SK-N-SH (cell line): ENCODE measurements around the gene NOP9. TPM values are rescaled to one million over a fixed set of nuclear protein-coding genes. Genes with fewer than 3 reads are reported as not detected.

ENCODE experiments used
- CTCF ChIA-PET: fragments of 300-600, 350-600 bp; formaldehyde crosslinking; extraction: SDS; loops from one replicate; lab custom pipeline; 2021; lab: Yijun Ruan, JAX
- POLR2A ChIA-PET: fragments of 350-600 bp; sonication (Branson Sonifier 250); formaldehyde crosslinking; extraction: SDS; loops from one replicate; lab custom pipeline; 2020; ENCODE audit warnings: antibody characterized with exemption, inconsistent platforms; lab: Yijun Ruan, JAX
- DNase-seq: peaks from one replicate; pipeline ENCODE4 v3.0.0; 2012
- H2AFZ ChIP-seq: fragments of 200-600 bp; sonication (generic); 2 replicates; pipeline ENCODE4 v1.8.1; 2016; ENCODE audit warnings: antibody characterized with exemption, mild to moderate bottlenecking, low read depth
- H3F3A ChIP-seq: fragments of 200-600 bp; sonication (generic); replicated peaks from 2 replicates; pipeline ENCODE3; 2016; ENCODE audit warnings: antibody characterized with exemption, mild to moderate bottlenecking; ENCODE audit not compliant: insufficient read depth
- H3K27ac ChIP-seq, 2 experiments: fragments of 200-500 bp in 1 of 2; fragments of 200-600 bp in 1 of 2; sonication (Bioruptor generic) in 1 of 2; sonication (generic), shearing (Covaris generic) in 1 of 2; 2 replicates each; pipeline versions ENCODE4 v1.5.1 to v1.6.1; 2014 to 2016; ENCODE audit warnings: low read depth in 2 of 2, inconsistent platforms in 1 of 2, low read length in 1 of 2, mild to moderate bottlenecking in 1 of 2, mixed read lengths in 1 of 2
- H3K27me3 ChIP-seq: fragments of 200-600 bp; sonication (generic), shearing (Covaris generic); 2 replicates; pipeline ENCODE4 v1.6.1; 2016; ENCODE audit warnings: mixed run types; ENCODE audit not compliant: insufficient read depth
- H3K36me3 ChIP-seq, 2 experiments: fragments of 200-500 bp in 1 of 2; fragments of 200-600 bp in 1 of 2; sonication (Bioruptor generic) in 1 of 2; sonication (generic) in 1 of 2; replicated peaks in 1 of 2; 2 replicates each; pipeline versions ENCODE3 to v1.5.1; 2014 to 2016; ENCODE audit warnings: low read length in 1 of 2, mild to moderate bottlenecking in 1 of 2; ENCODE audit not compliant: insufficient read depth in 2 of 2, control insufficient read depth in 1 of 2
- H3K4me1 ChIP-seq, 2 experiments: fragments of 200-500 bp in 1 of 2; fragments of 200-600 bp in 1 of 2; sonication (Bioruptor generic) in 1 of 2; sonication (generic), shearing (Covaris generic) in 1 of 2; 2 replicates each; pipeline versions ENCODE4 v1.5.1 to v1.6.1; 2014 to 2016; ENCODE audit warnings: low read depth in 1 of 2, low read length in 1 of 2, mixed run types in 1 of 2; ENCODE audit not compliant: insufficient read depth in 2 of 2, control insufficient read depth in 1 of 2
- H3K4me2 ChIP-seq: fragments of 200-600 bp; sonication (generic), shearing (Covaris generic); 2 replicates; pipeline ENCODE4 v1.6.1; 2017; ENCODE audit warnings: mixed run types
- H3K4me3 ChIP-seq, 2 experiments: fragments of 200-500 bp in 1 of 2; fragments of 200-600 bp in 1 of 2; sonication (Bioruptor generic) in 1 of 2; sonication (generic), shearing (Covaris generic) in 1 of 2; 2 replicates each; pipeline versions ENCODE4 v1.5.1 to v1.8.1; 2014 to 2016; ENCODE audit warnings: low read depth in 2 of 2, inconsistent platforms in 1 of 2, low read length in 1 of 2, mild to moderate bottlenecking in 1 of 2, mixed read lengths in 1 of 2, moderate library complexity in 1 of 2
- H3K79me2 ChIP-seq: fragments of 200-600 bp; sonication (generic); 2 replicates; pipeline ENCODE4 v1.8.1; 2017; ENCODE audit warnings: mild to moderate bottlenecking; ENCODE audit not compliant: insufficient read depth
- H3K9ac ChIP-seq: fragments of 200-600 bp; sonication (generic); 2 replicates; pipeline ENCODE4 v1.6.1; 2017; ENCODE audit warnings: mixed run types
- H3K9me2 ChIP-seq: fragments of 200-600 bp; sonication (generic); 2 replicates; pipeline ENCODE4 v1.6.1; 2017; ENCODE audit warnings: mixed run types
- H3K9me3 ChIP-seq: fragments of 200-600 bp; sonication (generic); 2 replicates; pipeline ENCODE4 v1.6.1; 2017; ENCODE audit warnings: mixed run types, mild to moderate bottlenecking, moderate library complexity
- H4K20me1 ChIP-seq: fragments of 200-600 bp; sonication (generic); 2 replicates; pipeline ENCODE4 v1.6.1; 2017; ENCODE audit warnings: mild to moderate bottlenecking, mixed run types; ENCODE audit not compliant: insufficient read depth
- CHD2 ChIP-seq: fragments of 150-350 bp; IDR thresholded peaks from 2 replicates; pipeline ENCODE4 v1.6.1; 2018; ENCODE audit warnings: low read length; ENCODE audit not compliant: partially characterized antibody
- ELF1 ChIP-seq: IDR thresholded peaks from 2 replicates; pipeline ENCODE4 v1.4.0; 2012
- EZH2phosphoT487 ChIP-seq: fragments of 200-600 bp; sonication (generic); IDR thresholded peaks from 2 replicates; pipeline ENCODE4 v1.6.1; 2017; ENCODE audit warnings: low read depth, mixed run types, mild to moderate bottlenecking, antibody characterized with exemption, moderate library complexity, borderline replicate concordance
- FOSL2 ChIP-seq: IDR thresholded peaks from 2 replicates; pipeline ENCODE4 v1.4.0; 2012; ENCODE audit warnings: low read depth, mild to moderate bottlenecking, moderate library complexity, borderline replicate concordance
- FOXJ3 ChIP-seq: sonication (generic); formaldehyde crosslinking; IDR thresholded peaks from 2 replicates; pipeline ENCODE4 v1.5.1; 2020; ENCODE audit warnings: mild to moderate bottlenecking, missing genetic modification reagents
- FOXM1 ChIP-seq: IDR thresholded peaks from 2 replicates; pipeline ENCODE4 v1.4.0; 2012; ENCODE audit warnings: low read depth, mild to moderate bottlenecking
- GABPA ChIP-seq: IDR thresholded peaks from 2 replicates; pipeline ENCODE4 v1.4.0; 2012; ENCODE audit warnings: low read depth, mild to moderate bottlenecking
- GATA2 ChIP-seq: sonication (generic); formaldehyde crosslinking; IDR thresholded peaks from 2 replicates; pipeline ENCODE4 v1.5.0; 2020; ENCODE audit warnings: mild to moderate bottlenecking, missing genetic modification reagents
- JUND ChIP-seq: IDR thresholded peaks from 2 replicates; pipeline ENCODE4 v1.4.0; 2012
- MXI1 ChIP-seq: IDR thresholded peaks from 2 replicates; pipeline ENCODE4 v1.6.1; 2012; ENCODE audit warnings: mild to moderate bottlenecking, low read depth, low read length, improper control_type of control experiment
- NRF1 ChIP-seq: IDR thresholded peaks from 2 replicates; pipeline ENCODE4 v1.6.1; 2012; ENCODE audit warnings: low read depth, mild to moderate bottlenecking, low read length
- POLR2AphosphoS5 ChIP-seq: IDR thresholded peaks from 2 replicates; pipeline ENCODE4 v1.6.1; 2012; ENCODE audit warnings: low read depth, low read length
- RAD21 ChIP-seq: IDR thresholded peaks from 2 replicates; pipeline ENCODE4 v1.6.1; 2012; ENCODE audit warnings: mild to moderate bottlenecking, low read length
- RCOR1 ChIP-seq: fragments of 150-350 bp; IDR thresholded peaks from 2 replicates; pipeline ENCODE4 v1.6.1; 2017; ENCODE audit warnings: antibody characterized with exemption, low read length
- RFX5 ChIP-seq: IDR thresholded peaks from 2 replicates; pipeline ENCODE4 v1.6.1; 2012; ENCODE audit warnings: mild to moderate bottlenecking, improper control_type of control experiment, low read length
- RXRA ChIP-seq: IDR thresholded peaks from 2 replicates; pipeline ENCODE4 v1.4.0; 2012; ENCODE audit warnings: low read depth, mild to moderate bottlenecking, borderline replicate concordance
- SMC3 ChIP-seq: IDR thresholded peaks from 2 replicates; pipeline ENCODE4 v1.6.1; 2012; ENCODE audit warnings: low read depth, low read length, improper control_type of control experiment
- TAF1 ChIP-seq: IDR thresholded peaks from 2 replicates; pipeline ENCODE4 v1.6.1; 2012; ENCODE audit warnings: low read depth, mild to moderate bottlenecking, low read length, moderate library complexity, borderline replicate concordance
- TCF12 ChIP-seq: IDR thresholded peaks from 2 replicates; pipeline ENCODE4 v1.4.0; 2012
- TEAD4 ChIP-seq: IDR thresholded peaks from 2 replicates; pipeline ENCODE4 v1.4.0; 2012; ENCODE audit warnings: mild to moderate bottlenecking, borderline replicate concordance; ENCODE audit not compliant: insufficient read depth
- WGBS: methylation state at CpG from one replicate; pipeline ENCODE4 v1.1.6; 2017; ENCODE audit warnings: low lambda C conversion rate; 5-methylcytosine and 5-hydroxymethylcytosine counted together
- polyA plus RNA-seq, 3 experiments: library from polyadenylated mRNA; depleted of rRNA; stranded (reverse); fragments of >200 nt; gene quantifications; 2 replicates each; pipeline ENCODE4 v1.2.3, GENCODE V29; 2012
- TF ChIP-seq, protein P1 (sequence below): IDR thresholded peaks from 2 replicates; pipeline ENCODE4 v1.4.0; 2012; ENCODE audit warnings: low read depth
- TF ChIP-seq, protein P2 (sequence below): fragments of 200-600 bp; sonication (generic); IDR thresholded peaks from 2 replicates; pipeline ENCODE4 v1.6.1; 2017; ENCODE audit warnings: antibody characterized with exemption, mild to moderate bottlenecking, moderate library complexity
- TF ChIP-seq, protein P3 (sequence below): fragments of 150-350 bp; IDR thresholded peaks from 2 replicates; pipeline ENCODE4 v1.6.1; 2016; ENCODE audit warnings: mild to moderate bottlenecking, low read depth, low read length
- TF ChIP-seq, protein P4 (sequence below): IDR thresholded peaks from 2 replicates; pipeline ENCODE4 v1.4.0; 2012; ENCODE audit warnings: low read depth, borderline replicate concordance
- TF ChIP-seq, protein P5 (sequence below): IDR thresholded peaks from 2 replicates; pipeline ENCODE4 v1.6.1; 2012; ENCODE audit warnings: mild to moderate bottlenecking, low read depth, low read length, moderate library complexity

The NOP9 gene
- polyA plus RNA-seq, 1 of the 3 experiments (the other 2 are of a cell fraction) = 11.9 TPM

DNA sequence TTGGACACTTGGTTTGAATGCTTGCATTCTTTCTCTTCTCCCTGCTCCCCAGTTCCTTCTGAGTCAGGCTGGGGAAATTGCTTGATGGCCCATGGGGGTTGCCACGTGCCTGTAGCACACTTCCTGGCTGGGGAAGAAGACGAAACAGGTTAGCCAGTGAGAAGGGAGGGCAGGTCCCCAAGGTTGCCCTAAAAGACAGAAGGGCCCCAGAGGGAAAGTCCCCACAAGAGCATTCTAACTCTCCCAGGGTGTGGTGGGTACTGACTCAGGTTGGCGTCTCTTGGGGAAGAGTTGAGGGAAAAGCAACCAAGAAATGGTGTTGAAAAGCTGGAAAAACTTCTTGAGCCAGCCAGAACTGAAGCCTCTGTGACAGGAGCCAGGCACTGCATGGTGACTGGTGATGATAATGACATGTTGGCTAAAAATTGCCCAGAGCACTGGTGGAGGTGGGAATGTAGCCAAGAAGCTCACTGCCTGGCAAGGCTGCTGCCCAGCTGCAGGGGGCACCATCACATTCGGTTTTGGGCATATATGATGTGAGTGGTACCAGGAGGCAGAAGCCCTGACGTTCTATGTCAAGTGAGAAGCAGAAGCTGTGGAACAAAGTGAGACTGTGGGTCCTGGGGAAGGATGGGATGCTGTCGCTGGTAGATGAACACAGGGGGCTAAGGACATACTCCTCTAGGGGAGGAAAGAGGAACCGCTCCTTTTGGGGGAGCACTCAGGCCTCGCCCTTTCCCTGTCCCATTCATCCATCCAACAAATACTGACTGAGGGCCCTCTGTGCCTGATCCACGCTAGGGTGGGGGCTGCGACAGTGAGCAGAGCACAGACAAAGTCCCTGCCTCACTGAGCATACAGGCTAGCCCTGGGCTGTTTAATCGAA is 20.1 kb upstream of the NOP9 start:
- Histone ChIP-seq H2AFZ (no peak overlapping the region), H3F3A (no peaks in the 10 kb centered on the region), H3K27ac (no peak overlapping the region), H3K4me2 (no peak overlapping the region), H3K9ac (no peak overlapping the region), H3K36me3 (no peaks in the 10 kb centered on the region), H3K4me1 (peaks cover 0 to 10% of the 10 kb centered on the region in 2 experiments; a peak in 1 of 4 replicates), H3K9me2 (no peaks in the 10 kb centered on the region), H4K20me1 (no peaks in the 10 kb centered on the region), H3K4me3 (no peak overlapping the region), H3K27me3 (no peaks in the 10 kb centered on the region), H3K79me2 (no peaks in the 10 kb centered on the region), H3K9me3 (no peaks in the 10 kb centered on the region)
- peak; percentile 67 for DNase-seq
- 59% methylated on average over 11 of the region's 11 CpGs for WGBS
- ChIA-PET CTCF (interaction anchor here (0.7 to 8.9 kb wide), 16 partner anchors 9 to 157 kb away, joined by 3 to 87 read pairs (median 5); partner anchors contain the start of genes CIDEB, DHRS1, NOP9 and TINF2), POLR2A (interaction anchor here (0.8 to 1.5 kb wide), 2 partner anchors 8 to 37 kb away, joined by 3 read pairs; partner anchors contain the start of genes RABGGTA and TINF2)
- peak; percentile 36; the same call in 1 of the 2 replicates for TF ChIP-seq SMC3
- TF ChIP-seq MXI1 = peak; percentile 55; the same call in 1 of the 2 replicates
- TF ChIP-seq RXRA = no peak
- no peak for TF ChIP-seq GATA2 (CRISPR knock-in tag)
- TF ChIP-seq RFX5 = peak; percentile 94
- no peak for TF ChIP-seq TCF12
- TF ChIP-seq RAD21 = peak; percentile 60
- no peak for TF ChIP-seq TEAD4
- no peak for TF ChIP-seq ELF1
- TF ChIP-seq GABPA = no peak
- TF ChIP-seq, protein P1, sequence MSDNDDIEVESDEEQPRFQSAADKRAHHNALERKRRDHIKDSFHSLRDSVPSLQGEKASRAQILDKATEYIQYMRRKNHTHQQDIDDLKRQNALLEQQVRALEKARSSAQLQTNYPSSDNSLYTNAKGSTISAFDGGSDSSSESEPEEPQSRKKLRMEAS = no peak
- TF ChIP-seq, protein P2, sequence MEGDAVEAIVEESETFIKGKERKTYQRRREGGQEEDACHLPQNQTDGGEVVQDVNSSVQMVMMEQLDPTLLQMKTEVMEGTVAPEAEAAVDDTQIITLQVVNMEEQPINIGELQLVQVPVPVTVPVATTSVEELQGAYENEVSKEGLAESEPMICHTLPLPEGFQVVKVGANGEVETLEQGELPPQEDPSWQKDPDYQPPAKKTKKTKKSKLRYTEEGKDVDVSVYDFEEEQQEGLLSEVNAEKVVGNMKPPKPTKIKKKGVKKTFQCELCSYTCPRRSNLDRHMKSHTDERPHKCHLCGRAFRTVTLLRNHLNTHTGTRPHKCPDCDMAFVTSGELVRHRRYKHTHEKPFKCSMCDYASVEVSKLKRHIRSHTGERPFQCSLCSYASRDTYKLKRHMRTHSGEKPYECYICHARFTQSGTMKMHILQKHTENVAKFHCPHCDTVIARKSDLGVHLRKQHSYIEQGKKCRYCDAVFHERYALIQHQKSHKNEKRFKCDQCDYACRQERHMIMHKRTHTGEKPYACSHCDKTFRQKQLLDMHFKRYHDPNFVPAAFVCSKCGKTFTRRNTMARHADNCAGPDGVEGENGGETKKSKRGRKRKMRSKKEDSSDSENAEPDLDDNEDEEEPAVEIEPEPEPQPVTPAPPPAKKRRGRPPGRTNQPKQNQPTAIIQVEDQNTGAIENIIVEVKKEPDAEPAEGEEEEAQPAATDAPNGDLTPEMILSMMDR = peak; percentile 47
- no peak for TF ChIP-seq EZH2phosphoT487
- TF ChIP-seq NRF1 = no peak
- TF ChIP-seq, protein P3, sequence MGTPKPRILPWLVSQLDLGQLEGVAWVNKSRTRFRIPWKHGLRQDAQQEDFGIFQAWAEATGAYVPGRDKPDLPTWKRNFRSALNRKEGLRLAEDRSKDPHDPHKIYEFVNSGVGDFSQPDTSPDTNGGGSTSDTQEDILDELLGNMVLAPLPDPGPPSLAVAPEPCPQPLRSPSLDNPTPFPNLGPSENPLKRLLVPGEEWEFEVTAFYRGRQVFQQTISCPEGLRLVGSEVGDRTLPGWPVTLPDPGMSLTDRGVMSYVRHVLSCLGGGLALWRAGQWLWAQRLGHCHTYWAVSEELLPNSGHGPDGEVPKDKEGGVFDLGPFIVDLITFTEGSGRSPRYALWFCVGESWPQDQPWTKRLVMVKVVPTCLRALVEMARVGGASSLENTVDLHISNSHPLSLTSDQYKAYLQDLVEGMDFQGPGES = no peak
- TF ChIP-seq RCOR1 = no peak
- TF ChIP-seq, protein P4, sequence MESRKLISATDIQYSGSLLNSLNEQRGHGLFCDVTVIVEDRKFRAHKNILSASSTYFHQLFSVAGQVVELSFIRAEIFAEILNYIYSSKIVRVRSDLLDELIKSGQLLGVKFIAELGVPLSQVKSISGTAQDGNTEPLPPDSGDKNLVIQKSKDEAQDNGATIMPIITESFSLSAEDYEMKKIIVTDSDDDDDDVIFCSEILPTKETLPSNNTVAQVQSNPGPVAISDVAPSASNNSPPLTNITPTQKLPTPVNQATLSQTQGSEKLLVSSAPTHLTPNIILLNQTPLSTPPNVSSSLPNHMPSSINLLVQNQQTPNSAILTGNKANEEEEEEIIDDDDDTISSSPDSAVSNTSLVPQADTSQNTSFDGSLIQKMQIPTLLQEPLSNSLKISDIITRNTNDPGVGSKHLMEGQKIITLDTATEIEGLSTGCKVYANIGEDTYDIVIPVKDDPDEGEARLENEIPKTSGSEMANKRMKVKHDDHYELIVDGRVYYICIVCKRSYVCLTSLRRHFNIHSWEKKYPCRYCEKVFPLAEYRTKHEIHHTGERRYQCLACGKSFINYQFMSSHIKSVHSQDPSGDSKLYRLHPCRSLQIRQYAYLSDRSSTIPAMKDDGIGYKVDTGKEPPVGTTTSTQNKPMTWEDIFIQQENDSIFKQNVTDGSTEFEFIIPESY = no peak
- TF ChIP-seq FOSL2 = no peak
- TF ChIP-seq, protein P5, sequence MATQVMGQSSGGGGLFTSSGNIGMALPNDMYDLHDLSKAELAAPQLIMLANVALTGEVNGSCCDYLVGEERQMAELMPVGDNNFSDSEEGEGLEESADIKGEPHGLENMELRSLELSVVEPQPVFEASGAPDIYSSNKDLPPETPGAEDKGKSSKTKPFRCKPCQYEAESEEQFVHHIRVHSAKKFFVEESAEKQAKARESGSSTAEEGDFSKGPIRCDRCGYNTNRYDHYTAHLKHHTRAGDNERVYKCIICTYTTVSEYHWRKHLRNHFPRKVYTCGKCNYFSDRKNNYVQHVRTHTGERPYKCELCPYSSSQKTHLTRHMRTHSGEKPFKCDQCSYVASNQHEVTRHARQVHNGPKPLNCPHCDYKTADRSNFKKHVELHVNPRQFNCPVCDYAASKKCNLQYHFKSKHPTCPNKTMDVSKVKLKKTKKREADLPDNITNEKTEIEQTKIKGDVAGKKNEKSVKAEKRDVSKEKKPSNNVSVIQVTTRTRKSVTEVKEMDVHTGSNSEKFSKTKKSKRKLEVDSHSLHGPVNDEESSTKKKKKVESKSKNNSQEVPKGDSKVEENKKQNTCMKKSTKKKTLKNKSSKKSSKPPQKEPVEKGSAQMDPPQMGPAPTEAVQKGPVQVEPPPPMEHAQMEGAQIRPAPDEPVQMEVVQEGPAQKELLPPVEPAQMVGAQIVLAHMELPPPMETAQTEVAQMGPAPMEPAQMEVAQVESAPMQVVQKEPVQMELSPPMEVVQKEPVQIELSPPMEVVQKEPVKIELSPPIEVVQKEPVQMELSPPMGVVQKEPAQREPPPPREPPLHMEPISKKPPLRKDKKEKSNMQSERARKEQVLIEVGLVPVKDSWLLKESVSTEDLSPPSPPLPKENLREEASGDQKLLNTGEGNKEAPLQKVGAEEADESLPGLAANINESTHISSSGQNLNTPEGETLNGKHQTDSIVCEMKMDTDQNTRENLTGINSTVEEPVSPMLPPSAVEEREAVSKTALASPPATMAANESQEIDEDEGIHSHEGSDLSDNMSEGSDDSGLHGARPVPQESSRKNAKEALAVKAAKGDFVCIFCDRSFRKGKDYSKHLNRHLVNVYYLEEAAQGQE = no peak
- no peak for TF ChIP-seq FOXM1
- TF ChIP-seq FOXJ3 (CRISPR knock-in tag) = no peak
- no peak for TF ChIP-seq CHD2
- no peak for TF ChIP-seq POLR2AphosphoS5
- no peak for TF ChIP-seq JUND
- no peak for TF ChIP-seq TAF1
